Keratinocyte (primary cell): ENCODE measurements around the gene TRMT61A. TPM values are rescaled to one million over a fixed set of nuclear protein-coding genes. Genes with fewer than 3 reads are reported as not detected.

Experiments used
- DNase-seq: peaks from one replicate; pipeline ENCODE4 v3.0.0-alpha.2; 2011; ENCODE audit warnings: low read depth, missing footprints, low spot score
- FAIRE-seq: peaks from 2 replicates; lab custom pipeline; 2011; peaks lifted over from hg19 to GRCh38; lab: Jason Lieb, UNC
- H2AFZ ChIP-seq: 2 replicates; pipeline ENCODE4 v1.6.0; 2012; ENCODE audit warnings: low read length, control low read depth, inconsistent platforms; ENCODE audit not compliant: control insufficient read depth
- H3K27ac ChIP-seq: 2 replicates; pipeline ENCODE4 v1.5.1; 2011; ENCODE audit warnings: low read length; ENCODE audit not compliant: control insufficient read depth, insufficient read depth
- H3K27me3 ChIP-seq: 3 replicates; pipeline ENCODE4 v1.6.0; 2011; ENCODE audit warnings: low read length; ENCODE audit not compliant: control insufficient read depth, insufficient read depth; ENCODE audit errors: extremely low read depth
- H3K36me3 ChIP-seq, 2 experiments: 2 replicates in 1 of 2; 3 replicates in 1 of 2; pipeline ENCODE4 v1.5.1; 2011; ENCODE audit warnings: low read length in 2 of 2, mild to moderate bottlenecking in 1 of 2; ENCODE audit not compliant: control insufficient read depth in 2 of 2, insufficient read depth in 2 of 2; ENCODE audit errors: extremely low read depth in 1 of 2
- H3K4me1 ChIP-seq: 3 replicates; pipeline ENCODE4 v1.5.1; 2011; ENCODE audit warnings: low read length; ENCODE audit not compliant: control insufficient read depth, insufficient read depth; ENCODE audit errors: extremely low read depth
- H3K4me2 ChIP-seq: 3 replicates; pipeline ENCODE4 v1.6.0; 2011; ENCODE audit warnings: low read depth, low read length; ENCODE audit not compliant: control insufficient read depth, insufficient read depth; ENCODE audit errors: extremely low read depth
- H3K4me3 ChIP-seq, 3 experiments: fragments of 200-600 bp in 1 of 3; sonication (generic) in 1 of 3; 2 replicates in 2 of 3; 3 replicates in 1 of 3; pipeline ENCODE4 v1.5.1; 2011 to 2016; ENCODE audit warnings: low read length in 3 of 3, mild to moderate bottlenecking in 3 of 3, control low read depth in 2 of 3, inconsistent platforms in 1 of 3, low read depth in 1 of 3, mixed read lengths in 1 of 3, mixed run types in 1 of 3, moderate library complexity in 1 of 3; ENCODE audit not compliant: control insufficient read depth in 2 of 3, insufficient read depth in 2 of 3; ENCODE audit errors: extremely low read depth in 1 of 3
- H3K79me2 ChIP-seq: 2 replicates; pipeline ENCODE4 v1.6.0; 2012; ENCODE audit warnings: low read length; ENCODE audit not compliant: control insufficient read depth, insufficient read depth
- H3K9ac ChIP-seq: 3 replicates; pipeline ENCODE4 v1.6.0; 2011; ENCODE audit warnings: low read length; ENCODE audit not compliant: control insufficient read depth, insufficient read depth; ENCODE audit errors: extremely low read depth
- H3K9me1 ChIP-seq: 3 replicates; pipeline ENCODE4 v1.6.0; 2011; ENCODE audit warnings: low read length; ENCODE audit not compliant: control insufficient read depth, insufficient read depth; ENCODE audit errors: extremely low read depth
- H3K9me3 ChIP-seq: 2 replicates; pipeline ENCODE4 v1.5.1; 2012; ENCODE audit warnings: low read depth, low read length; ENCODE audit not compliant: control insufficient read depth
- H4K20me1 ChIP-seq: 3 replicates; pipeline ENCODE4 v1.6.0; 2011; ENCODE audit warnings: low read length; ENCODE audit not compliant: control insufficient read depth, insufficient read depth; ENCODE audit errors: extremely low read depth
- CTCF ChIP-seq, 3 experiments: IDR thresholded peaks in 1 of 3; conservative IDR thresholded peaks in 1 of 3; optimal IDR thresholded peaks in 1 of 3; 2 replicates in 2 of 3; 3 replicates in 1 of 3; pipeline versions ENCODE3 to v1.5.1; 2011; ENCODE audit warnings: low read length in 3 of 3, mild to moderate bottlenecking in 3 of 3, moderate library complexity in 2 of 3, control low read depth in 1 of 3, inconsistent platforms in 1 of 3; ENCODE audit not compliant: insufficient read depth in 2 of 3; ENCODE audit errors: extremely low read depth in 1 of 3
- EZH2 ChIP-seq: IDR thresholded peaks from one replicate; pipeline ENCODE4 v1.6.1; 2012; ENCODE audit warnings: inconsistent platforms, mild to moderate bottlenecking, low read length, moderate library complexity
- dilution Hi-C: fragments of 300-500 bp; cut with MboI; formaldehyde crosslinking; loops from one replicate; pipeline ENCODE4 v1.7.0; 2020; ENCODE audit warnings: low sequenced_read_pairs; ENCODE audit not compliant: extremely low pct_ligation_motif_present
- polyA plus RNA-seq, 5 experiments: library from polyadenylated mRNA; depleted of rRNA in 3 of 5; stranded (reverse) in 3 of 5; stranded (forward) in 1 of 5; unstranded in 1 of 5; fragments of >200 nt; gene quantifications; 1 replicate in 1 of 5; 2 replicates in 3 of 5; 3 replicates in 1 of 5; pipeline versions ENCODE4 v1.2.1 to v1.2.3, GENCODE V29; 2011 to 2012; ENCODE audit warnings: missing spikeins in 2 of 5, low read depth in 1 of 5, low replicate concordance in 1 of 5

TRMT61A gene
- polyA plus RNA-seq, 1 donor (not counting 4 experiments of a cell fraction or from before 2014, with no cell fraction given): 4.4 TPM

- H3K4me2 ChIP-seq: peak overlapping the region; percentile 71
- TF ChIP-seq EZH2: no peak
- no peak overlapping the region for H3K27ac ChIP-seq
- H3K27me3 ChIP-seq: no peaks in the 10 kb centered on the region
- dilution Hi-C loops: no loop called here
- H4K20me1 ChIP-seq: peaks cover 9% of the 10 kb centered on the region
- H3K4me1 ChIP-seq: peaks cover 18% of the 10 kb centered on the region
- H3K4me3 ChIP-seq: peak overlapping the region in 1 of 3 experiments; percentile 13
- peak overlapping the region; percentile 36 for H2AFZ ChIP-seq
- no peaks in the 10 kb centered on the region for H3K9me3 ChIP-seq
- peaks cover 11% of the 10 kb centered on the region for H3K9me1 ChIP-seq
- peaks cover 8% of the 10 kb centered on the region for H3K79me2 ChIP-seq
- no peak for FAIRE-seq
- no peak for DNase-seq
- no peaks in the 10 kb centered on the region for H3K36me3 ChIP-seq
- no peak overlapping the region for H3K9ac ChIP-seq
Measured at GRCh38 chr14:103551338-103551762, 22.4 kb downstream of the TRMT61A start.

GRCh38 chr14:103552011-103552845, 23.2 kb downstream of the TRMT61A start:
- Histone ChIP-seq H3K27ac (no peak overlapping the region), H3K4me2 (peak overlapping the region; percentile 71), H3K4me3 (peak overlapping the region in 2 of 3 experiments; percentile 7 to 18), H3K4me1 (peaks cover 18% of the 10 kb centered on the region), H3K36me3 (no peaks in the 10 kb centered on the region), H3K79me2 (peaks cover 17% of the 10 kb centered on the region), H2AFZ (peak overlapping the region; percentile 36), H3K9ac (peak overlapping the region; percentile 22), H3K9me3 (no peaks in the 10 kb centered on the region), H4K20me1 (peaks cover 4% of the 10 kb centered on the region), H3K27me3 (no peaks in the 10 kb centered on the region), H3K9me1 (peaks cover 11% of the 10 kb centered on the region)
- dilution Hi-C loops: no loop called here
- FAIRE-seq (peak; percentile 88), DNase-seq (no peak)
- no peak for TF ChIP-seq EZH2
- TF ChIP-seq CTCF (optimal IDR thresholded peaks at IDR 0.05 in 1 of 3, IDR thresholded peaks at IDR 0.05 in 1 of 3, conservative IDR thresholded peaks at IDR 0.05 in 1 of 3; ENCODE audit: extremely low read depth in 1 of 3, insufficient read depth in 2 of 3, low read length in 3 of 3): no peak
